ENCODE results near the gene CEACAM20.

DNA sequence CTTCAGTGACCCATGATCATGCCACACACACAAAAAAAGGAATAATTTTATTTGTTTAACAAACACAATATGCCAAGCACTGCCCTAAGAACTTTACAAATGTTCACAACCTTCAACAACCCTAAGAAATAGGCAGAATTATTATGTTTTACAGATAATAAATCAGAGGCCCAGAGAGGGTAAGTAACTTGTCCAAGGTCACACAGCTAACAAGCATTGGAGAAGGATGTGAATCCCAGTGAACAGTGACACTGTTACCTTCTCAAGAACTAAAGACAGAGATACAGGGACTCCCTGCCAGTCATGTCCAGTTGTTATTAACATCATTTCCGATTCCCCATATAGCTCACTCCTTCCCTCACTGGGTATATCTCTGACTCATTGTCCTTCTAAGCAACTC lies 13.6 kb downstream of the CEACAM20 start:
- TF ChIP-seq, protein P1, sequence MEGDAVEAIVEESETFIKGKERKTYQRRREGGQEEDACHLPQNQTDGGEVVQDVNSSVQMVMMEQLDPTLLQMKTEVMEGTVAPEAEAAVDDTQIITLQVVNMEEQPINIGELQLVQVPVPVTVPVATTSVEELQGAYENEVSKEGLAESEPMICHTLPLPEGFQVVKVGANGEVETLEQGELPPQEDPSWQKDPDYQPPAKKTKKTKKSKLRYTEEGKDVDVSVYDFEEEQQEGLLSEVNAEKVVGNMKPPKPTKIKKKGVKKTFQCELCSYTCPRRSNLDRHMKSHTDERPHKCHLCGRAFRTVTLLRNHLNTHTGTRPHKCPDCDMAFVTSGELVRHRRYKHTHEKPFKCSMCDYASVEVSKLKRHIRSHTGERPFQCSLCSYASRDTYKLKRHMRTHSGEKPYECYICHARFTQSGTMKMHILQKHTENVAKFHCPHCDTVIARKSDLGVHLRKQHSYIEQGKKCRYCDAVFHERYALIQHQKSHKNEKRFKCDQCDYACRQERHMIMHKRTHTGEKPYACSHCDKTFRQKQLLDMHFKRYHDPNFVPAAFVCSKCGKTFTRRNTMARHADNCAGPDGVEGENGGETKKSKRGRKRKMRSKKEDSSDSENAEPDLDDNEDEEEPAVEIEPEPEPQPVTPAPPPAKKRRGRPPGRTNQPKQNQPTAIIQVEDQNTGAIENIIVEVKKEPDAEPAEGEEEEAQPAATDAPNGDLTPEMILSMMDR (IDR thresholded peaks at IDR 0.05; ENCODE audit: poor library complexity, severe bottlenecking) = no peak
- TF ChIP-seq TAF1 (IDR thresholded peaks at IDR 0.05; ENCODE audit: low read depth) (no peak), EZH2 (IDR thresholded peaks at IDR 0.05; ENCODE audit: borderline replicate concordance, insufficient read depth, low read length, poor library complexity, severe bottlenecking) (no peak), RAD21 (conservative IDR thresholded peaks at IDR 0.05) (no peak), POLR2AphosphoS5 (IDR thresholded peaks at IDR 0.05) (no peak), MXI1 (conservative IDR thresholded peaks at IDR 0.05; ENCODE audit: poor library complexity, severe bottlenecking) (no peak), EP300 (conservative IDR thresholded peaks at IDR 0.05; ENCODE audit: poor library complexity, severe bottlenecking) (no peak)
- TF ChIP-seq, protein P2, sequence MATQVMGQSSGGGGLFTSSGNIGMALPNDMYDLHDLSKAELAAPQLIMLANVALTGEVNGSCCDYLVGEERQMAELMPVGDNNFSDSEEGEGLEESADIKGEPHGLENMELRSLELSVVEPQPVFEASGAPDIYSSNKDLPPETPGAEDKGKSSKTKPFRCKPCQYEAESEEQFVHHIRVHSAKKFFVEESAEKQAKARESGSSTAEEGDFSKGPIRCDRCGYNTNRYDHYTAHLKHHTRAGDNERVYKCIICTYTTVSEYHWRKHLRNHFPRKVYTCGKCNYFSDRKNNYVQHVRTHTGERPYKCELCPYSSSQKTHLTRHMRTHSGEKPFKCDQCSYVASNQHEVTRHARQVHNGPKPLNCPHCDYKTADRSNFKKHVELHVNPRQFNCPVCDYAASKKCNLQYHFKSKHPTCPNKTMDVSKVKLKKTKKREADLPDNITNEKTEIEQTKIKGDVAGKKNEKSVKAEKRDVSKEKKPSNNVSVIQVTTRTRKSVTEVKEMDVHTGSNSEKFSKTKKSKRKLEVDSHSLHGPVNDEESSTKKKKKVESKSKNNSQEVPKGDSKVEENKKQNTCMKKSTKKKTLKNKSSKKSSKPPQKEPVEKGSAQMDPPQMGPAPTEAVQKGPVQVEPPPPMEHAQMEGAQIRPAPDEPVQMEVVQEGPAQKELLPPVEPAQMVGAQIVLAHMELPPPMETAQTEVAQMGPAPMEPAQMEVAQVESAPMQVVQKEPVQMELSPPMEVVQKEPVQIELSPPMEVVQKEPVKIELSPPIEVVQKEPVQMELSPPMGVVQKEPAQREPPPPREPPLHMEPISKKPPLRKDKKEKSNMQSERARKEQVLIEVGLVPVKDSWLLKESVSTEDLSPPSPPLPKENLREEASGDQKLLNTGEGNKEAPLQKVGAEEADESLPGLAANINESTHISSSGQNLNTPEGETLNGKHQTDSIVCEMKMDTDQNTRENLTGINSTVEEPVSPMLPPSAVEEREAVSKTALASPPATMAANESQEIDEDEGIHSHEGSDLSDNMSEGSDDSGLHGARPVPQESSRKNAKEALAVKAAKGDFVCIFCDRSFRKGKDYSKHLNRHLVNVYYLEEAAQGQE (IDR thresholded peaks at IDR 0.05; ENCODE audit: borderline replicate concordance) = no peak

Data from neural cell (in vitro differentiated cells).